ENCODE results near the gene INO80C. TPM values are rescaled to one million over a fixed set of nuclear protein-coding genes. Genes with fewer than 3 reads are reported as not detected.

Gene INO80C
- total RNA-seq, 2 experiments from 2014 or later: 5.9 to 10.3 TPM

DNA sequence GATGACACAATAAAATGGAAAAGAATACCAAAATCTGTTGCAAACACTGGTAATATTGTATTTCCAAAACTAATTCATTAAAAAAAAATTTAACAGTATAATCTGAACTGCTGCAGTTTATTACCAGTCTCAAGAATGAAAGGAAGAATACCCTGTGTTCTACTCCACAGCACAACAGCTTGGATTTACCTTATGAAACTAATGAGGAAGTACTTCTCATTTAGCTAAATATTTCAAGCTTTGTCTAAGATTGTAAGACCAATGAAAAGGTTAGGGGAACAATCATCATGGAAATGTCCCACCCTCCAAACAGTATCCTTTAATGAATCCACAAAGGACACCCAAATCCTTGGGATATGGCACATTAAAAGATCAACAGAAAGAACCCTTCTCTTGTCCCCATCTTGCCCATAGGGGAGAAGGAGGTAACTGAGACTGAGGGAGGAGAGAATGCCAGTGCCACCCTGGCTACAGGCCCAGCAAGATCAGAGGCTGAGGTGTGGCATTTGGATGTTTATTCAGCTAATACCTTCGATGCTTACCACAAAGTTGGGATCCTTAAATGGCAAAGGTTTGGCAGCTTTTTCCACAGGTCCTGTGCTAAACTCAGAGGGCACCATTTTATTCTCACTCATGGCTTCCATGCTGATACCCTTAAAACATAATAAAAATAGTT is 17.7 kb downstream of the INO80C start:
- Histone ChIP-seq H3K9me2 (ENCODE audit: insufficient read depth, low read length) (no peaks in the 10 kb centered on the region), H3K4me1 (ENCODE audit: insufficient read depth, low read length, poor library complexity, severe bottlenecking) (no peaks in the 10 kb centered on the region), H3K4me2 (ENCODE audit: low read length) (no peak overlapping the region), H4K20me1 (ENCODE audit: insufficient read depth, low read length) (no peaks in the 10 kb centered on the region), H3K36me3 (ENCODE audit: insufficient read depth, low read length) (no peaks in the 10 kb centered on the region), H3K27ac (ENCODE audit: low read depth, low read length, poor library complexity, severe bottlenecking) (no peak overlapping the region), H3K9me3 (ENCODE audit: low read length) (no peaks in the 10 kb centered on the region), H3K4me3 (ENCODE audit: low read depth, low read length, poor library complexity, severe bottlenecking) (no peak overlapping the region), H3K79me2 (ENCODE audit: insufficient read depth, low read depth, low read length) (no peaks in the 10 kb centered on the region), H2AFZ (ENCODE audit: low read length) (no peak overlapping the region)
- DNase-seq (ENCODE audit: low spot score): no peak
- TF ChIP-seq EZH2phosphoT487 (IDR thresholded peaks at IDR 0.05; ENCODE audit: borderline replicate concordance, low read depth, low read length): no peak
- ChIA-PET CTCF (ENCODE audit: unreplicated experiment) (no interaction called here), POLR2A (interaction anchor here (0.8 kb wide), 1 partner anchor 391 kb away, joined by 3 read pairs; no protein-coding TSS in a partner anchor)
- intact Hi-C loops (cut with micrococcal nuclease; ENCODE audit: unreplicated experiment): no loop called here
- no TSS peak for BruUV-seq (replicated peaks)

DNA sequence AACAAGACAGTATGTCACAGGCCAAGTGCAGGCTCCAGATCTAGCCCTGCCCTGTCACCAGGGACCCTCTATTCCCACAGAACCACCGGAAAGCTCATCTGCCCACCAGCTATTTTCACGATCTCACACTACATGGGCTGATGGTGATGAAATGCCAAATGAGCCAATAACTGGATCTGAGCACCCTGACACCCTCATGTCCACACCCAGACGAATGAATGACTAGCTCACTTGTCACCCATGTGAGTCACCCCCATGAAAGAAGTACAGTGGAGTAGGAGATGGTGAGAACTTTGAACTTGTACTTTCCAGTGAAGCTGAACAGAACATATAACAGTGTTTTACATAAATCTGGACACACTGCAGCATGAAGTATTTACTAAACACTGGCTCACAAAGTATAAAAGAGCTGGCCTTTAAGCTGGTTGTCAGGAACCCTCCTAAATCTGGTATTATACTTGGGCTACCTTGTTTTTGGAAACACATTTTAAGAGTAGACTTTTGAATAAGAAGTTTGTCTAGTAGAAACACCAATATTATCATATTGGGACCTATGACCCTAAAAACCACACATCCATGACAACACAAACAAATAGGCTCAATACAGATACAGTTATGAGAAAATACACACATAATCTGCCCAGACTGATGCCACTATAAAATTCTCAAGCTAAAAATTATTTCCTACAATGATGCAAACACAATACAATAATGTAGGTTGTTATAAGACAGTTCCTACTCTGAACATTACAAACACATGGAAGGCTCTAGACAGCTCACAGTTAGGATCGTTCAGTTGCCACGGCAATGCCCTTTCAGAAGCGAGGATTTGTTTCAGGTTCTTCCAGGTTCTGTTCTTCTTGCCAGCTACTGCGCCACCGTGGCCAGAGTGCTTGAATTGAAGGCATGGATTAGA is 19.0 kb downstream of the INO80C start:
- H3K4me2 ChIP-seq (ENCODE audit: low read length): no peak overlapping the region
- intact Hi-C loops (cut with micrococcal nuclease; ENCODE audit: unreplicated experiment): no loop called here
- no peaks in the 10 kb centered on the region for H3K36me3 ChIP-seq (ENCODE audit: insufficient read depth, low read length)
- H2AFZ ChIP-seq (ENCODE audit: low read length): no peak overlapping the region
- TF ChIP-seq EZH2phosphoT487 (IDR thresholded peaks at IDR 0.05; ENCODE audit: borderline replicate concordance, low read depth, low read length): no peak
- TF ChIP-seq, protein P1, sequence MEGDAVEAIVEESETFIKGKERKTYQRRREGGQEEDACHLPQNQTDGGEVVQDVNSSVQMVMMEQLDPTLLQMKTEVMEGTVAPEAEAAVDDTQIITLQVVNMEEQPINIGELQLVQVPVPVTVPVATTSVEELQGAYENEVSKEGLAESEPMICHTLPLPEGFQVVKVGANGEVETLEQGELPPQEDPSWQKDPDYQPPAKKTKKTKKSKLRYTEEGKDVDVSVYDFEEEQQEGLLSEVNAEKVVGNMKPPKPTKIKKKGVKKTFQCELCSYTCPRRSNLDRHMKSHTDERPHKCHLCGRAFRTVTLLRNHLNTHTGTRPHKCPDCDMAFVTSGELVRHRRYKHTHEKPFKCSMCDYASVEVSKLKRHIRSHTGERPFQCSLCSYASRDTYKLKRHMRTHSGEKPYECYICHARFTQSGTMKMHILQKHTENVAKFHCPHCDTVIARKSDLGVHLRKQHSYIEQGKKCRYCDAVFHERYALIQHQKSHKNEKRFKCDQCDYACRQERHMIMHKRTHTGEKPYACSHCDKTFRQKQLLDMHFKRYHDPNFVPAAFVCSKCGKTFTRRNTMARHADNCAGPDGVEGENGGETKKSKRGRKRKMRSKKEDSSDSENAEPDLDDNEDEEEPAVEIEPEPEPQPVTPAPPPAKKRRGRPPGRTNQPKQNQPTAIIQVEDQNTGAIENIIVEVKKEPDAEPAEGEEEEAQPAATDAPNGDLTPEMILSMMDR (conservative IDR thresholded peaks at IDR 0.05; ENCODE audit: low read length): no peak
- H3K27ac ChIP-seq (ENCODE audit: low read depth, low read length, poor library complexity, severe bottlenecking): no peak overlapping the region
- H3K4me3 ChIP-seq (ENCODE audit: low read depth, low read length, poor library complexity, severe bottlenecking): no peak overlapping the region
- no peak for DNase-seq (ENCODE audit: low spot score)
- no peaks in the 10 kb centered on the region for H3K9me3 ChIP-seq (ENCODE audit: low read length)
- no peaks in the 10 kb centered on the region for H3K4me1 ChIP-seq (ENCODE audit: insufficient read depth, low read length, poor library complexity, severe bottlenecking)
- no TSS peak for BruUV-seq (replicated peaks)
- no peaks in the 10 kb centered on the region for H4K20me1 ChIP-seq (ENCODE audit: insufficient read depth, low read length)
- no peaks in the 10 kb centered on the region for H3K79me2 ChIP-seq (ENCODE audit: insufficient read depth, low read depth, low read length)
- POLR2A ChIA-PET: interaction anchor here (0.6 kb wide), 3 partner anchors 19 to 738 kb away, joined by 3 read pairs; no protein-coding TSS in a partner anchor
- H3K9me2 ChIP-seq (ENCODE audit: insufficient read depth, low read length): no peaks in the 10 kb centered on the region
- CTCF ChIA-PET (ENCODE audit: unreplicated experiment): no interaction called here

DNA sequence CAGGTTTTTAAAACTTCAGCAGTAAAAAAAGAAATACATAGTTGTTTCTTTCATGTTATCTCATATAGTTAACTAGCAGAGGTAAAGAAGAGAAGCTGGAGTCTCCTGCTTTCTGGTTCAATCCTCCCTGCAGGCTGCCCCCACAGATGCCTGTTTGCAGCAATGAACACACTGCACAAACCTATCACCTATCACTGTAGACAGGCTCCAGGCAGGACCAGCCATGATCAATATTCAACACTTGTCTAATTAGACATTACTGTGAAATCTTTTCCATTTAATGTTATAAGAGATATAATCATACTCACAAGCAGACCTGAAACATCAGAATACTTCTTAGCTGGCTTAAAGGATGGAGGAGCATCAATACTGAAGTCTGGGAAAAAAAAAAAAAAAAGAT is 19.8 kb downstream of the INO80C start:
- Histone ChIP-seq H3K4me1 (ENCODE audit: insufficient read depth, low read length, poor library complexity, severe bottlenecking) (no peaks in the 10 kb centered on the region), H4K20me1 (ENCODE audit: insufficient read depth, low read length) (no peaks in the 10 kb centered on the region), H3K36me3 (ENCODE audit: insufficient read depth, low read length) (no peaks in the 10 kb centered on the region), H3K4me2 (ENCODE audit: low read length) (no peak overlapping the region), H3K4me3 (ENCODE audit: low read depth, low read length, poor library complexity, severe bottlenecking) (no peak overlapping the region), H2AFZ (ENCODE audit: low read length) (no peak overlapping the region), H3K79me2 (ENCODE audit: insufficient read depth, low read depth, low read length) (no peaks in the 10 kb centered on the region), H3K27ac (ENCODE audit: low read depth, low read length, poor library complexity, severe bottlenecking) (no peak overlapping the region), H3K9me2 (ENCODE audit: insufficient read depth, low read length) (no peaks in the 10 kb centered on the region), H3K9me3 (ENCODE audit: low read length) (no peaks in the 10 kb centered on the region)
- no TSS peak for BruUV-seq (replicated peaks)
- ChIA-PET CTCF (ENCODE audit: unreplicated experiment) (no interaction called here), POLR2A (interaction anchor here (0.6 kb wide), 1 partner anchor 19 kb away, joined by 3 read pairs; no protein-coding TSS in a partner anchor)
- no peak for DNase-seq (ENCODE audit: low spot score)
- intact Hi-C loops (cut with micrococcal nuclease; ENCODE audit: unreplicated experiment): no loop called here
- no peak for TF ChIP-seq EZH2phosphoT487 (IDR thresholded peaks at IDR 0.05; ENCODE audit: borderline replicate concordance, low read depth, low read length)
- TF ChIP-seq, protein P1 (conservative IDR thresholded peaks at IDR 0.05; ENCODE audit: low read length): no peak

Data from OCI-LY7 (cell line).